Activated CD8-positive, alpha-beta memory T cell treated with anti-CD3 and anti-CD28 coated beads for 48 hours (primary cell): Measurements from ENCODE around the gene FRMD4A.
A peak's percentile ranks its signal among the peaks of the same experiment; 100 is the strongest.

Experiments
- DNase-seq, 3 experiments: peaks; one replicate each; pipeline ENCODE4 v3.0.0-alpha.2; 2020; ENCODE audit warnings: low read depth in 2 of 3, low spot score in 2 of 3

Gene FRMD4A

DNA sequence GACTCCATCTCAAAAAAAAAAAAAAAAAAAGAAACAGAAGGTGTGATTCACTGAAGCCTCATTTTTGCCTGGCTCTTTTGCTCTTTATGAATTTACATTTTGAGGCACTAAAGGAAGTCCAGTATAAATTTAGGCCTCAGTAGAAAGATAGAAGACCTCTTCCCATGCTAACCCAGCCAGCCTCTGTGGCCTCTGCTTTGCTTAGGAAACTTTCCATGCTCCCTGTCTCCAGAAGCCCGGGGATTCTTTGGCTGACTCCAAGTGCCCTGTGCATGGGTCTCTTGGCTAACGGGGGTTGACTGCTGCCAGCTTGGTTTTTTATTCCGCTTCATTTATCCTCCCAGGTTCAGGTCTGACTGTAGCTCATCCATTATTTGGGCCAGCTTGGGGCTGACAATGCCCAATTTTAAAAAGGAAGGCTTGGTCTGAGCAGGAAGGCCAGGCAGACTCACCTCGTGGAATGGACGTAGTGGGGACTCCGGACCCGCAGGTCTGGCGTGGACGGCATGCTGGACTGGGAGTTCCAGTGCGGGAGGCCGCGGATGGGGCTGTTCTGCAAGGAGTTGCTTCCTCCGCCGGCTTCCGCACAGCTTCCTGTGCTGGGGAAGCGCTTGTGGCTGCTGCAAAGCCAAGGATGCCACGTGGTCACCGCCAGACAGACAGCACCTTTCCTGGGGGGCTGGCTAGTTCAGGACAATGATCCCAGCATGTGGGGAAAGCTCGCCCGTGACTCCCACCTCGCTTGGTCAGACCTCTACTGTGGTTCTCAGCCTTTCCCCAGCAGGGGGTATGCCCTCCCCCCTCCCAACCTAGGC, 671.6 kb downstream of the FRMD4A start:
- DNase-seq, result peak in 1 of 3 experiments; percentile 7

DNA sequence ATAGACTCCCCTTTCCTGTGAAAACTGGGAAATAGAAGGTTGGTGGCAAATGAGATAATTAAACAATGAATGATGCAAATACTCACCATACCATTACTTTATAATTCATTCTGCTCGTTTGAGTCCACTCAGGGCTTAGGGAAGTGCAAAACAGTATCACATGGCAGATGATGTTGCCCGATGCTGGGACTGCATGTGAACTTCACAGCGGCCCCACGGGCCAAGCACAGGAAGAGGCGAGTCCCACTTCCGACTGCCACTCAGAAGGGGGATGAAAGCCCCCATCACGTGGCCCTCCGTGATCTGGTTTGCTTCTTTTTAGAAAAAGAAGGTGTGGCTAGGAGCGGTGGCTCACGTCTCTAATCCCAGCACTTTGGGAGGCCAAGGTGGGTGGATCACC, 672.5 kb downstream of the FRMD4A start:
- no peak for DNase-seq

GRCh38 chr10:13657101-13657680, 673.5 kb downstream of the FRMD4A start:
- DNase-seq, result no peak

DNA sequence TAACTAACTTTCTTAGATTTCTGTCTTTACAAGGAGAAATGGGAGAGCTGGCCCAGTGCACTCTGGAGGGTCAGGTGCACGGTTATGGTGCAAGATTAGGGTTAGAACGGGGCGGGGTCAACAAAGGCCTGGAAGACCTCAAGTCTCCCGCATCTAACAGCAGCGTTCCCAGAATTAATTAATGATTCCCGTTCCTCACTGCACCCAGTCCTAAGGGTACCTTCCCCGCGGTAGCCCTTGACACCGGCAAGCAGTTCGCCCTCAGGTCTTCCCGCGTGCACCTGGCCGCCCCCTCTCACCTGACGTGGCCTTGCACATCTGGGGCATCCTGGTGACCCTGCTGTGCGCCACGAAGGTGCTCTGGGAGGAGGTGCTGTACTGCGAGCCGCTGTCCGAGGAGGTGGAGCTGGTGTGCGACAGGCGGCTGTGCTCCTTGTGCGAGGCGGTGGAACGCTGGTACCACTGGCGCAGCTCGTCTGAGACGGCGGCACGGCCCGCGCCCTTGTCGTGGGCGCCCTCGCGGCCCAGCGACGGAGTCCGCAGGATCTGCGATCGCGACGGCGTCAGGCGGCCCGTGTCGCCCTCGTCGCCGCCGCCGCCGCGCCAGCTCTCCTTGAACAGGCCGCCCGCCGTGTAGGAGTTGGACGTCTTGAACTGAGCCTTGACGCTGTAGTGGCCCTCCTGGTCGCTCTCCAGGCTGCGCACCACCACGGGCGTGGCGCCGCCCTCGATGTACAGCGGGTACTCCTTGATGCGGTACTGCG, 674.2 kb downstream of the FRMD4A start:
- no peak for DNase-seq

GRCh38 chr10:13654846-13655245, 675.9 kb downstream of the FRMD4A start:
- no peak for DNase-seq

DNA sequence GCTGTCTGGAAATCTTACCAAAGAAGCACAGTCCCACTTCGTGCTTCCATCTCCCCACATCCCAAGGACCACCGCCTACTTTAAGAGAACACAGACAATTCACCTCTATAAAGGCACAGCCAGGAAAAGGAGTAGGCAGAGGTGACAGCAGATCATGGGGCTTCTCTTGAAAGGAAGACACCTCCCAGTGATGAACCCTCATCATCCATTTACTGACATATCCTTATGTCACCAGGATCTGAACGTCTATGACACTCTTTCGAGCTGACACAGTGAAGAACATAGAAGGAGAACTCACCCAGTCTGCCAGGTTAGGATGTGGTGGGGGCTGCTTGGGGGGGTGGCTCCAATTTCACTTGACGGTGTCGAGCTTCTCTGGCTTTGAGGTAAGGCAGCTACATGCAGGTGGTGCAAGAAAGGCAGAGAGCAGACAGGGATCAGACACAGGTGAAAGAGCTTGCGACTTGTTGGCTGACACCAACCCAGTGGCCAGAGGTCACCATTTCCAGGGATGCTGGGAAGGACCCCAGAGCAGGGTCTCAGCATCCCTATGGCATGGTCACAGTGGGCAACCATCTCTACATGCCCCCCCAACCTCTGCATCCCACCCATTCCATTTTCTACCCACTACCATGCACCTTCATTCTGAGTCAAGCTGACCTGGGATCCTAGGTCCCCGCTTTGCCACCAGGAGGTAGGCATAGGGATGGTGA, 676.5 kb downstream of the FRMD4A start:
- DNase-seq, result no peak

GRCh38 chr10:13652860-13653259, 677.9 kb downstream of the FRMD4A start:
- no peak for DNase-seq

DNA sequence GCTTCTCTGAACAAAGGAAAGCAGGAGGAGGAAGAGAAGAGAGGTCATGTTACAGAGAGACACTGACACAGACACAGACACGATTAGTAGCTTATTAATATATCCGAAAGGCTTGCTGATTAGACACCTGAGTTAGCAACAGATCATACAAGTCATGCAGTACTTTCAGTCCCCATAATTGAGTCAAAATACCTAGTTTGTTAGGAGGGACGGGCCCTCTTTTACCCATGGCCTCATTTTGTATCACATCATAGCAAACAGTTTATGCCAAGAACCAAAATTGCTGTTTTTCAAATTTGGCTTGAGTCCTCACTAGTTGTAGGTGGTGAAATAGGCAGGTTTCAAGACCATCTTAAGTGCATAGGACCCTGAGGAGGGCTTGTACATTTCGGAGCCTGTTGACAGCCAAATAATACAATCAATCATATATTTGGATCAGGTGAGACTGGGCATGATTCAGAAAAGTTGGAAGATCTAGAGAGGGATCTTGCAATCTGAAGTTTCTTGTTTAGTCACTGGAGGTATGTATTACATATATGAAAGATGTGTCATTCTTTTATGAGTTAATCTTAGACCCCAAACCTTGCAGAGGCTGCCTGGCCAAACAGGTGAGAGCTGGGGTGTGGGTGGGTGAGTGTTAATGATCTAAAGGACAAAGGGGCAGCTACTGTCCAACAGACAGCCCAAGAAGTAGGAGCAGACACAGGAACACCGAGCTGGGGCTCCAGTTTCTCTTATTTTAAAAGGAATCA, 678.6 kb downstream of the FRMD4A start:
- no peak for DNase-seq

DNA sequence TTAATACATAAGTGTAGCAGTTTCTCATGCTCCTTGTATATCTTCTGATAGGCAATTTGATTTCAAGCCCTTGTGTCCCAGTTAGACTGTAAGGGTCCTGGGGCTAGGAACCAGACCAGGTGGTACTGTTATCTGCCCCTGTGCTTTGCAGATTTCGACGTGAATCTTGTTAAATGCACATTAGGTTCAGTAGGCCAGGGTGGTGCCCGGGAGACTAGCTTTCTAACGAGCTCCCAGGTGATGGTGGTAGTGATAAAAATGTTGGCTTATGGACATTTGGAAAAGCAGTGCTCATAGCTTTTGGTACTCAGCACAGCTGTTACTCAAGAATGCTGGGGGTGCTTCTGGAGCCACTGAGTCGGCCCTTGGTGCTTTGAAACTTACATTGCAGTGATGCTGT, 679.8 kb downstream of the FRMD4A start:
- no peak for DNase-seq

GRCh38 chr10:13649844-13650520, 680.7 kb downstream of the FRMD4A start:
- no peak for DNase-seq

DNA sequence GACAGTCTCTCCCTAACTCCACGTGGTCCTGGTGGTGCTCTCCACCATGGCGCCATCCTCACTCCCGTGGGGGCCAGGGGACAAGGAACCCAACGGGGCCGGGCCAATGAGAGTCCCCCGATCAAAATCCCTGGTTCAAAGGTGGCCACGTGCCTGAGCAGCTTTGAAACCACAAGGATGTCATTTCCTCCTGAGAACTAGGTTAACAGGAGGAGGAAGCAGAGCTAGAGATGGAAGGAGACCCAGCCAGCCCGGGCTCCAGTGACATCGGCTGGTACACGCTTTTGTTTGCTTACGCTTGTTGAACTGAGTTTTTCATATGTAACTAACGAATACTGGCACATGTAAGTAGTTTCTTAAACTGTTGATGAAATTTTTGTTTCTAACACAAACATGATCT, 682.3 kb downstream of the FRMD4A start:
- DNase-seq, result no peak

GRCh38 chr10:13644866-13645265, 685.9 kb downstream of the FRMD4A start:
- DNase-seq, result no peak

DNA sequence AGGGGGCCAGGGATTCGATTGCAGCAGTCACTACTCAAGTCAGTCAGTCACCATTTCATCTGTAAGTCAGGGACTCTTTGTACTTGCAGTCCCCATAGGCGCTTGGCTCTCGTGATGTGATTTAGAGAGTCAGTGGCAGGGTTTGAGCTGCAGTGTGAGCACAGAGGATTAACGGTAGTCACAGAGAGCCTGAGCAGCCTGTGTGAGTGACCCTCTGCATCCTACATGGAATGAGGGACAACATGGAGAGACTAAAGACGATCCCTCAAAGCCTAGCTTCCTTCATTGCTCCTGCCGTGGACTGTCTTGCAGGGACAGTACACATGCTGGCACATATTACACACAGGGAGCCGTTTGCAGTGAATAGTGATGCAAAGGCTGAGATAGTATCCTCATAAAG, 687.7 kb downstream of the FRMD4A start:
- DNase-seq, result no peak

- no peak for DNase-seq
Observed at GRCh38 chr10:13642293-13642692, 688.4 kb downstream of the FRMD4A start.

- no peak for DNase-seq
Observed at GRCh38 chr10:13637894-13638293, 692.8 kb downstream of the FRMD4A start.

GRCh38 chr10:13637303-13637856, 693.3 kb downstream of the FRMD4A start:
- DNase-seq, result no peak

DNA sequence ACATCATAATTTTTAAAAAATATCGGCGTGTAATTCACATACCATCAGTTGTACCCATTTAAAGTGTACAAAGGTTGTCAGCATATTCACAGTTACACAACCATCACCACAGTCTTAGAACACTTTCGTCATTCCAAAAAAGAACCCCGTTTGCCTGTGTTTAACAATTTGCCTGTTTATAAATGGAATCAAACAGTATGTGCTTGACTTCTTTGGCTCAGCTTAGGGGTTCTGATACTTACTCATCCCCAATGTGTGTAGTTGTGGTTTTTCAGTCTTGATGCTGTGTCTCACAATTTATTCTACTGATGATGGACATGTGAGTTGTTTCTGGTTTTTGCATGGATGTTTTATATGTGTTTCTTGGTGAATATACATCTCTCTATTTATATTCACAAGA, 693.9 kb downstream of the FRMD4A start:
- DNase-seq, result no peak

GRCh38 chr10:13634207-13634606, 696.5 kb downstream of the FRMD4A start:
- DNase-seq, result no peak

- DNase-seq, result no peak
Observed at GRCh38 chr10:13633689-13634088, 697.0 kb downstream of the FRMD4A start.

DNA sequence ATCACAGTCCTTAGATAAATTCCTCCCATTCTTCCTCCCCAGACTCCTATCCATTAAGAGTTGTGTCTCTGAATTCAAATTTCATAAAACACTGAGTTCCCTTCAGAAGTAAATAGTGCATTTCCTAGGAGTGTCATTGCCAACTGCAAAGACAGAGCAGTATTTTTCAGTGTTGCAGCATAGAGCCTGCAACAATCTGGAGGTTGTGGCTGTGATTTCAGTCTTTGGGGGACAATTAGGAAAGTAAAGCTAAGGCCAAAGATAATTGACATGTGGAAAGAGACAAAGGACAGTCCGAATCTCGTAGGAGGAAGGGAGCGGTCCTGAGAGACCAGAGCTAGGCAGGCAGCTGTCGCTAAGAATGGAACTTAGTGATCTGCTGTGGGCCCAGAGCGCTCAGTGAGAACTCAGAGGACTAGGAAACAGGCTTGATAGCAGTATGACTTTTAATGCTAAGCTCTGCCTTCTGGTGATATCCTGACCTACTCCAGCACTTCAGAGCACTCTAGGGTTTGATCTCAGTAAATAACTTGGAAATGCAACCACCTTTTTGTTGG, 697.8 kb downstream of the FRMD4A start:
- DNase-seq, result no peak
